DMS153 treated with DMSO at 0.1 percent for 48 hours (cell line): ENCODE data around the gene CTBP2.

Experiments used
- DNase-seq: peaks from one replicate; lab custom pipeline; 2025; ENCODE audit not compliant: unreplicated experiment; lab: John Stamatoyannopoulos, UW

The CTBP2 gene

GRCh38 chr10:125159932-125160855 is at the start of gene CTBP2:
Gene CTBP2 (minus strand): TSS chr10:125160563.
- DNase-seq: no peak

- no peak for DNase-seq
Observed at GRCh38 chr10:125209591-125210355, 49.4 kb upstream of the CTBP2 start.

GRCh38 chr10:125208854-125209565 is 48.6 kb upstream of the CTBP2 start:
- DNase-seq: no peak

GRCh38 chr10:125206623-125207022 is 46.3 kb upstream of the CTBP2 start:
- no peak for DNase-seq

GRCh38 chr10:125205431-125205830 is 45.1 kb upstream of the CTBP2 start:
- no peak for DNase-seq

- no peak for DNase-seq
Observed at GRCh38 chr10:125204400-125204799, 44.0 kb upstream of the CTBP2 start.

- no peak for DNase-seq
Observed at GRCh38 chr10:125203186-125203800, 42.9 kb upstream of the CTBP2 start.

- DNase-seq: no peak
Observed at GRCh38 chr10:125201791-125202622, 41.6 kb upstream of the CTBP2 start.

GRCh38 chr10:125201108-125201524 is 40.8 kb upstream of the CTBP2 start:
- DNase-seq: no peak

- DNase-seq: no peak
Observed at GRCh38 chr10:125200396-125200795, 40.0 kb upstream of the CTBP2 start.

GRCh38 chr10:125199270-125199669 is 38.9 kb upstream of the CTBP2 start:
- no peak for DNase-seq

- no peak for DNase-seq
Observed at GRCh38 chr10:125194814-125195213, 34.5 kb upstream of the CTBP2 start.

- no peak for DNase-seq
Observed at GRCh38 chr10:125193306-125193877, 33.0 kb upstream of the CTBP2 start.

GRCh38 chr10:125192620-125193019 is 32.3 kb upstream of the CTBP2 start:
- no peak for DNase-seq

GRCh38 chr10:125192005-125192404 is 31.6 kb upstream of the CTBP2 start:
- no peak for DNase-seq

- no peak for DNase-seq
Observed at GRCh38 chr10:125190946-125191345, 30.6 kb upstream of the CTBP2 start.

- DNase-seq: no peak
Observed at GRCh38 chr10:125190414-125190813, 30.1 kb upstream of the CTBP2 start.

- DNase-seq: no peak
Observed at GRCh38 chr10:125189162-125189561, 28.8 kb upstream of the CTBP2 start.

GRCh38 chr10:125187238-125188194 is 27.2 kb upstream of the CTBP2 start:
- no peak for DNase-seq
